ENCODE results near the gene MCRS1.

The MCRS1 gene

GRCh38 chr12:49556391-49557186 lies 11.4 kb downstream of the MCRS1 start:
- no peak for DNase-seq (ENCODE audit: low read depth in 3 of 3)

DNA sequence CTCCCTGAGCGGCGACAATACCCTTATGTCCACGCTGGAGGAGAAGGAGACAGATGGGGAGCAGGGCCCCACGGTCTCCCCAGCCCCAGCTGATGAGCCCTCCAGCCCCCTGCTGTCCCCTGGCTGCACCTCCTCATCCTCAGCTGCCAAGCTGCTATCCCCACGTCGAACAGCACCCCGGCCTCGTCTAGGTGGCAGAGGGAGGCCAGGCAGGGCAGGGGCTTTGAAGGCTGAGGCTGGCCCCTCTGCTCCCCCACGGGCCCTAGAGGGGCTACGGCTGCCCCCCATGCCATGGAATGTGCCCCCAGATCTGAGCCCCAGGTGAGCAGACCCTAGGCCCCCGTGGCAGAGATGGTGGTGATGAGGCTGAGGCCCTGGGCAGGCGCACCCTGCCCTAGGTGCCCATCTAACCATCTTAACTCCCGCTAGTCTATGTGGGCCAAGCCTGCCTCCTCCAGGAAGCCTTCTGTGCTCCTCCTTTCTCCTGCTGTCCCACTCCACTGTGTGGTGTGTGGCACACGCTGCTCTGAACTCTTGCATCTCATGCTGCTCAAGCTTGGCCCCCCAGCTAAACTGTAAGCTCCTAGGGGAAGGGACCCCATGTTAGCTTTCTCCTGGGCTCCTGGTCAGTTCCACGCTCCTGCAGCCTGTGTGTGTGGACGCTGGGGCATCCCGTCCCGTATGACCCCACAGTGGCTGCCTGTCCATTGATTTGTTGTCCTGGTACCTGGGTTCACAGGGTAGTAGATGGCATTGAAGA lies 12.1 kb downstream of the MCRS1 start:
- no peak for DNase-seq (ENCODE audit: low read depth in 3 of 3)

DNA sequence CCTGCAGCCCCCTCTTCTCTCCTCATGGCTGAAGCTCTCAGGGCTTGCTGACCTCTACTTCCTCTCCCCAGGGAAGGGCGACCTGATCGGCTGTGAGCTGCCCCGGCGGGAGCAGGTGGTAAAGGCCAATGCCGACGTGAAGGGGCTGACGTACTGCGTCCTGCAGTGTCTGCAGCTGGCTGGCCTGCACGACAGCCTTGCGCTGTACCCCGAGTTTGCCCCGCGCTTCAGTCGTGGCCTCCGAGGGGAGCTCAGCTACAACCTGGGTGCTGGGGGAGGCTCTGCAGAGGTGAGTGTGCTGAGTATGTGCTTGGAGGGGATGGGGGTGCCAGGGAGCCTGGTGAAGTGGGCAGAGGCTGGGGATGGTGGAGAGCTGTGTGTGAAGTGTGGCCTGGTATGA lies 13.7 kb downstream of the MCRS1 start:
- DNase-seq (ENCODE audit: low read depth in 3 of 3) = no peak

GRCh38 chr12:49553512-49554088 lies 14.3 kb downstream of the MCRS1 start:
- no peak for DNase-seq (ENCODE audit: low read depth in 3 of 3)

- no peak for DNase-seq (ENCODE audit: low read depth in 3 of 3)
These were observed 15.0 kb downstream of the MCRS1 start for GRCh38 chr12:49552899-49553298.

DNA sequence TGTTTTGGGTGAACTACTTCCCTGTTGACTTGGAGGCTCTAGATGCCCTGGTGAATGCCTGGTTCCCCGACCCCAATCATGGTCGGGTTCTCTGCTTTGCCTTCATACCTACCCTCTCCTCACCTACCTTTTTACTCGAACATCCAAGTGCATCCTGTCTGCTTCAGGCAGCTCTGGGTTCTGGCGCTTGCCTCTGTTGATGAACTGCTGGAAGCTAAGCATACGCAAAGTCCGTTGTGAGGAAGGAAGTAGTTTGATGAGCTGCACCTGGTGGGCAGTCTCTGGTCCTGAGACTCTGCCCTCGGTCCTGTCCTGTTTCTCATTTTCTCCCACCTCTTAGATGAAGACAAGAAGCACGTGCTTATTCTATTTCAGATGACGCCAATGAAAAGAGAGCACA lies 15.5 kb downstream of the MCRS1 start:
- no peak for DNase-seq (ENCODE audit: low read depth in 3 of 3)

DNA sequence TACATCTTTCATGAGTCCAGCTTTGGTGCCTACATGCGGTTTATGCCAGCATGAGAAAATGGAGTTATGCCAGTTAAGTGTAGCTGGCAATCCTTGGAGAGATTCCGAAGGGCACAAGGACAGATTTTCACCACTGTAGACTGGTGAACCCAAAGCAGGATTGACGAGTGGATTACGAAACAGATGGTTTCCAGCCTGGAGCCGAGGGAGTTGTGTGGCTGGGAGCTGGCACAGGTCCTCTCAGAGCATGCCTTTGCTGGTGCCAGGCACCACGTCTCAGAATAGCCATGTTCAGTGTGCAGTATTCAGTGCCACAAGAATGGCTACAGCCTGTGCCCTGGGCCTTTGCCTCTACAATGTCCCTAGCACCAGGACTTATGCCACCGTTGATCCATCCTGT lies 15.9 kb downstream of the MCRS1 start:
- no peak for DNase-seq (ENCODE audit: low read depth in 3 of 3)

DNA sequence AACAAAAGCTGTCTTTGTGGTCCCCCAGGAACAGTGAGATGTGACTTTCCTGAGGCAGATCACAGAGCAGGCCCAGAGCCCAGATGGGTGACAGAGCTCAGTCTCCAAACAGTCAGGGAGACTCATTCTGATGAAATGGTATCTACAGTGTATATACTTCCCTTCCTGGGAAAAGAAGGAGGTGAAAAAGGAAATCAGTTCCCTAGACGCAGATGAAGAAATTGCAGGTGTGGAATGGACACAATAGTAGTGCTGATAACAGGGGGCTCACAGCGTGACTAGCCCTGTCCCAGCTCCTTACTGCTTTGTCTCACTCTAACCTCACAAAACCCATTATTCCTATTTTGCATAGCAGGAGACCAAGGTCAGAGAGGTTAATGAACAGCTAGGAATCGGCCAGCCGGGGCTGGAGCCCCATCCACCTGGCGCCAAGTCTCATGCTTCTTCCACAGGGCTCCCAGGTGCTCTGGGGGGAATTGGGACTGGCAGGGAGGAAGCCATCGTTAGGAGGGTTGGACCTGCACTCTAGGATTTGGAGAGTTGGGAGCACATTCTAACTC lies 17.2 kb downstream of the MCRS1 start:
- no peak for DNase-seq (ENCODE audit: low read depth in 3 of 3)

- DNase-seq (ENCODE audit: low read depth in 3 of 3) = no peak
These were observed 17.9 kb downstream of the MCRS1 start for GRCh38 chr12:49549735-49550692.

GRCh38 chr12:49548822-49549648 lies 18.9 kb downstream of the MCRS1 start:
- no peak for DNase-seq (ENCODE audit: low read depth in 3 of 3)

DNA sequence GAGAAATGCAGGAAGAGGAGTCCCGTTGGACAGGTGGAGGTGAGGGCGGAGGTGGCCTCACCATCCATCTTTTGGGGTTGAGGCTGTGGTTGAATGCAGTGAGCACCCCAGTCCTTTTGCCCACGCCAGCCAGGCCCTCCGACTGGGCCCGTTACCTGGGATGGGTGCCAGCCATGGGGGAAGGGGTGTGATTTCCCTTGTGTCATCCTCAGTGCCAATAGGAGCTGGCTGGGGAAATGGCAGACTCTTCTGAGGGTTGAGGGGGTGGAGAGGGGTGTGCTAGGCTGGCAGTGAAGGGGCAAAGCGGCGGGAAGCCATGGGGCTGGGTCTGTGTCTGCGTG lies 19.5 kb downstream of the MCRS1 start:
- DNase-seq (ENCODE audit: low read depth in 3 of 3) = no peak

DNA sequence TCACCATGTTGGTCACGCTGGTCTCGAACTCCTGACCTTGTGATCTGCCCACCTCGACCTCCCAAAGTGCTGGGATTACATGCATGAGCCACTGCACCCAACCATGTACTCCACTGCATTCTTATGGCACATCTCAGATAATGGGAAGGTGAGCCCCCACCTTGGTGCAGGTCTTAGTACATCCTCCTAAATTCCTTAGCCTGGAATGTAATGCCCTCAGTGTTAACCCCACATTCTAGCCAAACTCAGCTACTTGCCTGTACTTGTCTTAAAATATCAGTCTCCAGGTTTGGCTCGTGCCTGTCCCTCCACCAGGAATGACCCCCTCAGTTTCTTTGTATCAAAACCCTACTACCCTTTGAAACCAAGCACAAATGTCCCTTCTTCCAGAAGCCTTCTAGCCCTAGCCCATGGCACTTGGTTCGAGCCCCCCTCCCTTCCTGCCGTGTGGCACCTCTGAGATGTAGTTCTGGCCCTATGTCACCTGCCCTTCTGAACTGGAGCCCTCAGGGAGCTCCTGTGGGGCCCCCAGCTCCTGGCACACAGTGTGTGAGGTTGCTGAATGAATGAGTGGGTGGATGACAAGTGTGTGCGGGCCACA lies 20.8 kb downstream of the MCRS1 start:
- no peak for DNase-seq (ENCODE audit: low read depth in 3 of 3)

GRCh38 chr12:49546481-49546880 lies 21.5 kb downstream of the MCRS1 start:
- DNase-seq (ENCODE audit: low read depth in 3 of 3) = no peak

- no peak for DNase-seq (ENCODE audit: low read depth in 3 of 3)
These were observed 22.1 kb downstream of the MCRS1 start for GRCh38 chr12:49545815-49546214.

DNA sequence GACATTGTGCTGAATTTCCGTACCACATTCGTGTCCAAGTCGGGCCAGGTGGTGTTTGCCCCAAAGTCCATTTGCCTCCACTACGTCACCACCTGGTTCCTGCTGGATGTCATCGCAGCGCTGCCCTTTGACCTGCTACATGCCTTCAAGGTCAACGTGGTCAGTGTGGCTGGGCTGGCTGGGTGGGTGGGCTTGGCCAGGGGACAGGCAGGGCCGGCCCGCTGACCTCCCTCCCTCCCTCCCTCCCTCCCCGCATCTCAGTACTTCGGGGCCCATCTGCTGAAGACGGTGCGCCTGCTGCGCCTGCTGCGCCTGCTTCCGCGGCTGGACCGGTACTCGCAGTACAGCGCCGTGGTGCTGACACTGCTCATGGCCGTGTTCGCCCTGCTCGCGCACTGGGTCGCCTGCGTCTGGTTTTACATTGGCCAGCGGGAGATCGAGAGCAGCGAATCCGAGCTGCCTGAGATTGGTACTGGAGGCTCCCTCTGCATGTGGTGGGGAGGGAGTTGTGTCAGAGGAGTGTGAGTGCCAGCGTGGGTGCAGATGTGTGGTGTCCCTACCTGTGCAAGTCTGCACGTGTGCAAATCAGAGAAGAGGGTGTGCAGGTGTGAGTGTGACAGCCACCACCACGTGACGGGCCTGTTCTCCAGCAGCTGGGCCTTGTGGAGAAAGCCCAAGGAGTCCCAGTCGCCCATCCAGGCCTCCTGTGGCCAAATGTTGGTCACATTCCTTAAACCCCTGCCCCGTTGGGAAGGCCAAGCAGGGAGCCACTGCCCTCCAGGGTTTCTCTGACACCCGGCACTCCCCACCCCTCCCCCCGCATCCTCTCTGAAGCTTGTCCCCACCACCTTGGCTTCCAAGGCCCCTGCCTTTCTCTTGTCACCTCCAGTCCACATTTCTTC lies 23.8 kb downstream of the MCRS1 start:
- DNase-seq (ENCODE audit: low read depth in 3 of 3) = no peak

DNA sequence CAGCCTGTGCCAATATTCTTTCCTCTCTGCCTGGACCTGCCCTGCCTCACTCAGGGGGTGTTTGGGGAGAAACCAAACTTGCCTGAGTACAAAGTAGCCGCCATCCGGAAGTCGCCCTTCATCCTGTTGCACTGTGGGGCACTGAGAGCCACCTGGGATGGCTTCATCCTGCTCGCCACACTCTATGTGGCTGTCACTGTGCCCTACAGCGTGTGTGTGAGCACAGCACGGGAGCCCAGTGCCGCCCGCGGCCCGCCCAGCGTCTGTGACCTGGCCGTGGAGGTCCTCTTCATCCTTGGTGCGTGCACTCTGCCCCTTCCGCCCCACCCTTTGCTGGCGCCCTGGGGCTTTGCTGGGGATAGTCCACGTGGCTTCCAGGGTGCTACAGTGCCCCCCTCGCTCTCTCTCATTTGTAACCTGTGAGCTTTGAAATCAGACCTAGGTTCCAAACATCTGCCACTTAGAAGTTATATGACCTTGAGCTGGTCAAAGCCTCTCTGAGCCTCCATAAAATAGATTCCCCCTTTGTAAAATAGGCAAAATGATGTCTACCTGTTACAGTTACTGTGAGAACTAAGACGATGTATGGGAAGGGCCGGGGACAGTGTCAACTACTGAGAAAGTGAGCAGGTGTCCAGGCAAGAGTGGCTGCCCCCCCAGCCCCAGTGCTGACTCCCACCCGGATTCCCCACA lies 24.6 kb downstream of the MCRS1 start:
- DNase-seq (ENCODE audit: low read depth in 3 of 3) = no peak

- DNase-seq (ENCODE audit: low read depth in 3 of 3) = no peak
These were observed 25.3 kb downstream of the MCRS1 start for GRCh38 chr12:49542592-49543160.

- DNase-seq (ENCODE audit: low read depth in 3 of 3) = no peak
These were observed 25.9 kb downstream of the MCRS1 start for GRCh38 chr12:49541911-49542505.

Data from stimulated activated CD4-positive, alpha-beta T cell treated with anti-CD3 and anti-CD28 coated beads, TNF-alpha, amount 100 ng/mL, for 48 hours (primary cell).